ENCODE measurements around the gene TEX22. TPM values are rescaled to one million over a fixed set of nuclear protein-coding genes. Genes with fewer than 3 reads are reported as not detected.

Gene TEX22
- total RNA-seq, 1 experiment from 2014 or later, result 0.26 TPM

DNA sequence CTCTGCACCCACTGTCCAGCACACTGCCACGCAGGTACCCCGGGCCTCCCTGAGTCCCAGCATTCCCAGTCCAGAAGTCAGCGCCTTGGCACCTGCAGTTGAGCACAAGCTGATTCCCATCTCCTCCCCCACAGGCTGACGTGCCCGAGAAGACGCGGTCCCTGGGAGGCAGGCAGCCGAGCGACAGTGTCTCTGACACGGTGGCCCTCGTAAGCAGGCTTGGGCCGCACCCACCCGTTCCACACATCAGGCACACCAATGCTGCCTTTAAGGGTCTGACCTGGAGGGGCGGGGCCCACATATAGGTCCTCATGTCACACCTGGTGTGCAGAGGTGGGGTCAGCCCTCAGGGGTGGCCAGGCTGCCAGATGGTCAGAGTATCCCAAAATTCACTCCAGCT lies 18.4 kb upstream of the TEX22 start:
- in situ Hi-C loops (cut with HindIII; ENCODE audit: low pct_unique_long_range_greater_than_20kb, low sequenced_read_pairs), result no loop called here
- no peak for DNase-seq (ENCODE audit: low read depth, low spot score)

DNA sequence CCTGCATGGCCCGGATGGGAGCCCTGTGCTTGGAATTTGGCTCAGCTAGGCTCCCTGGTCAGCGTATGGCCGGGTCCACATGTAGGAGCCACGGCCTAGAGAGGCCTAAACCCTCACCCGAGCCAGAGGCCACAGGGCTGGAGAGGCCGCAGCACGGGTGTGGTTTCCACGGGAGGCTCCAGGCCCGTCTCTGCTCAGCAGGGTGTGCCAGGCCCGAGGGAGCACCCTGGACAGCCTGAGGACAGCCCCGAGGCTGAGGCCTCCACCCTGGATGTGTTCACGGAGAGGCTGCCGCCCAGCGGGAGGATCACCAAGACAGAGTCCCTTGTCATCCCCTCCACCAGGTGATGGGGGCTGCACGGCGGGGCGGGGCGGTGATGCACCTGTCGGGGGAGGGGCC lies 17.6 kb upstream of the TEX22 start:
- in situ Hi-C loops (cut with HindIII; ENCODE audit: low pct_unique_long_range_greater_than_20kb, low sequenced_read_pairs), result no loop called here
- no peak for DNase-seq (ENCODE audit: low read depth, low spot score)

DNA sequence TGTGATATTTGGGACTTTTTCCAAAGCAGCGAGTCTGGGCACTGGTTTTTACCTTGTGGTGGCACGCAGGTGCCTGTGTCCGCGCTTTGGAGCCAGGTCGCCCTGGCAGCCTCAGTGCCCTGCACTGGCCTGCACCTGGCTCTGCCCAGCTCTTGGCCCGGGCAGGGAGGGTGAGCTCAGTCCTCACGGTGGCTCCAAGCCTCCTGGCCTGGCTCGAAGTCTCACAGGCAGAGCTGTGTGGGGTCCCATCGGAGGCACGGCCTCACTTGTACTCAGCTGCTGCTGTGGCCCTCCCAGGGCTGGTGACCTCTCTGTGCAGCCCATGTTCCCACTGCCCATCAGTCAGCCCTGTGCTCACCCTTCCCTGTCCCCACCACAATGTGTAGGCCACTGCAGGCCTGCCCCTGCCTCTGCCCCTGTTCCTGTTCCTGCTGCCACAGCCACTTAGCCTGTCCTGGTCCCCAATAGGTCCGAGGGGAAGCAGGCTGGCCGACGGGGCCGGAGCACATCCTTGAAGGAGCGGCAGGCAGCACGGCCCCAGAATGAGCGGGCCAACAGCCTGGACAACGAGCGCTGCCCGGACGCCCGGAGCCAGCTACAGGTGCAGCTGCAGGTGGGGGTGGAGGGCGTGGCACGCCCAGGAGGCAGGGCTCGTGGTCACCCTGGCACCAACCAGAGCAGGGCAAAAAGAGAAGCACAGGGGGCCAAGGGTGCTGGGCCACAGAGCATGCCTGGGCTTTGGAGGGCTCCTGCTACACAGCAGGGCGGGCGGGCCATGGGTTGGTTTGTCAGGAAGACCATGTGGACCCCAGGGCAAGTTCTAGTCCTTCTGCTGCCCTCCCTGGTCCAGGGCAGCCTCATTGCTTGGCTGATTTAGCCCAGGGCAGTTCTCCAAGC lies 16.6 kb upstream of the TEX22 start:
- in situ Hi-C loops (cut with HindIII; ENCODE audit: low pct_unique_long_range_greater_than_20kb, low sequenced_read_pairs), result no loop called here
- DNase-seq (ENCODE audit: low read depth, low spot score), result no peak

DNA sequence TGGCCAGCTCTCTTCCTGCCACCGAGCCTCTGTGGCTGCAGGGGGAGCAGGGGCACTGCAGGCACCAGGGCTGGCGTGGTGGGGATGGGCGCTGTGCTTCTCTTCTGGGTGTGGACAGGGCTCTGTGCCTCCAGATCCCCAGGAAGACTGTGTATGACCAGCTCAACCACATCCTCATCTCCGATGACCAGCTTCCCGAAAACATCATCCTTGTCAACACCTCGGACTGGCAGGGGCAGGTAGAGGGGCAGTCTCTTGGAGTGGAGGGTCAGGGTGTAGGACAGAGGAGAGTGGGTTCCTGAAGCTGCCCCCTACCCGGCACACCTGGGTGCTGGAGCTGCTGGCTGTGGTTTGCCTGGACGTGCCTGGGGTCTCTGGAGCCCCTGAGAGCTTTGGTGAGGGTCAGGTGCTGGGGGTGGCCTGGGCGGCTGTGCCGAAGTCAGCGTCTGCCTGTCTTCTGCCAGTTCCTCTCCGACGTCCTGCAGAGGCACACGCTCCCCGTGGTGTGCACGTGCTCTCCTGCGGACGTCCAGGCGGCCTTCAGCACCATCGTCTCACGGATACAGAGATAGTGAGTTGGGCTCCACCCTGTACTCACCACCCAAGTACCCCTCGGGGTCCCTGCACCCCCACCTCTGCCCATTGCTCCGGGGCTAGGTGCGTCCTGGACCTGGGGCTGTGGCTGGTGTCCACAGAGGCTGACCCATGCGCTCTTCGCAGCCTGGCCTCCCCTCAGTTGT lies 15.8 kb upstream of the TEX22 start:
- DNase-seq (ENCODE audit: low read depth, low spot score), result no peak

DNA sequence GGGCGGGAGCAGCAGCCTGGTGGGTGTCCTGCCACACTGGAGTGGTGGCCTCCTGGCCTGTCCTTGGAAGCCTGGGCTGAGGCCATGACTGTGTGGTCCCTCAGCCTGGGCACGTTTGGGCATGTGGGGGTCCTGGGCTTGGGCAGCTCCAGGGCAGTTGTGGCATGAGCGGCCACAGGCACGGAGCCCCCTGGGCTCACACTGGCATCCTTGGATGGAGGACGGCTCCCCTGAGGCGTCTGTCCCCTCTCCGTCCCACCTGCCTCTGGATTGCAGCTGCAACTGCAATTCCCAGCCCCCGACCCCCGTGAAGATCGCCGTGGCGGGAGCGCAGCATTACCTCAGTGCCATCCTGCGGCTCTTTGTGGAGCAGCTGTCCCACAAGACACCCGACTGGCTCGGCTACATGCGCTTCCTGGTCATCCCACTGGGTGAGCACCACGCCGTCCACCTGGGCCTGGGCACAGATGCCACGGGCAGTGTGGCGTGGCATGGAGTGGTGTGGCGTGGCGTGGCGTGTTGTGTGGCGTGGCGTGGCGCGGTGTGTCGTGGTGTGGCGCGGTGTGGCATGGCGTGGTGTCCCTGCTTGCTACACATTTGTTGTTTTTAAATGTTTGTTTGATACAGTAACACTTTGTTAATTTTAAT lies 15.1 kb upstream of the TEX22 start:
- in situ Hi-C loops (cut with HindIII; ENCODE audit: low pct_unique_long_range_greater_than_20kb, low sequenced_read_pairs), result no loop called here
- DNase-seq (ENCODE audit: low read depth, low spot score), result no peak

More for the DNA sequence above, 15.8 kb upstream of the TEX22 start:
- in situ Hi-C loops (cut with HindIII; ENCODE audit: low pct_unique_long_range_greater_than_20kb, low sequenced_read_pairs), result no loop called here

DNA sequence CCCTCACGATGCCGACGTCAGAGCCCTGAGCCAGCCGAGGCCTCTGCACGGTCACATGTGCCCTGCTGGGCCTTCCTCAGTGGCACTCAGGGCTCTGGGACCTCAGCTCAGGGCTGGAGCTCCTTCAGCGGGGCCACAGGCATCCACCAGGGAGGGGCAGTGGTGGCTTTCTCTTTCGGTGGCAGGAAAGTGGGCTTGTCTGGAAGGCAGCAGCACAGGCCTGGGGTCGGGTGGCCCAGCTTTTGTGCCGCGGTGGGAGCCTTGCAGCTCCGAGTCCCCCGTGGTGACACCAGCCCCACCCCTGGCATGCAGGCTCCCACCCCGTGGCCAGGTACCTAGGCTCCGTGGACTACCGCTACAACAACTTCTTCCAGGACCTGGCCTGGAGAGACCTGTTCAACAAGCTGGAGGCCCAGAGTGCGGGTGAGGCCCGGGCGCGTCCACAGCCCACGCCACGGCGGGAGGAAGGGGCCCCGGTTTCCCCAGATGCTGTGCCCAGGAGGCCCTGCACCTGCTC lies 14.2 kb upstream of the TEX22 start:
- in situ Hi-C loops (cut with HindIII; ENCODE audit: low pct_unique_long_range_greater_than_20kb, low sequenced_read_pairs), result no loop called here

DNA sequence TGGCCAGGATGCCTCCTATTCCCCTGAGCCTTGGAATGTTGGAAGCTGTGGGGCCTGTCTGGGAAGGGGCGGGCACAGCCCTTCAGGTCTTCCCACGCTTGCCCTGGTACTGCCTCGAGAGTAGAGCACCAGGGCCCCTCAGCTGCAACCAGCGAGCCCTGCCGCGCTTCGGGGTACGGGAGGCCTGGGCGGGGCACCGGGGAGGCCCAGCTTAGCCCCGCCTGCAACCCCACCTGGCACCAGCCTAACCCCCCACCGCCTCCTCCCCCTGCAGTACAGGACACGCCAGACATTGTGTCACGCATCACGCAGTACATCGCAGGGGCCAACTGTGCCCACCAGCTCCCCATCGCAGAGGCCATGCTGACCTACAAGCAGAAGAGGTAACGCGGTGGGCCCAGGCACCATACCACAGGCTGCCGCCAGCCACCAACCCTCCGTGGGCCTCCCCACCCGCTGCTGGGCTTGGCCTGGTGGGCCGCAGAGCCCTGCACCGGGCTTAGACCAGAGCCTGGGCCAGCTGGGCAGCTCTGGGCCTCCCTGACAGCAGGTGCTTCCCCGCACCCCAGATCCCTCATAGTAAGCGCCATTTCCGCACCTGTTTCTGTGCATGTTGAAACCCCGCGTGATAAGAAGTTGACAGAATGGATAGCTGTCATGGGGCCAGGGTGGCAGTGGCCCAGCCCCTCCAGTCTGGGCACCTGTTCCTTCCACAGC lies 13.6 kb upstream of the TEX22 start:
- DNase-seq (ENCODE audit: low read depth, low spot score), result no peak
- in situ Hi-C loops (cut with HindIII; ENCODE audit: low pct_unique_long_range_greater_than_20kb, low sequenced_read_pairs), result no loop called here

More for the DNA sequence above, 14.2 kb upstream of the TEX22 start:
- DNase-seq (ENCODE audit: low read depth, low spot score), result no peak

DNA sequence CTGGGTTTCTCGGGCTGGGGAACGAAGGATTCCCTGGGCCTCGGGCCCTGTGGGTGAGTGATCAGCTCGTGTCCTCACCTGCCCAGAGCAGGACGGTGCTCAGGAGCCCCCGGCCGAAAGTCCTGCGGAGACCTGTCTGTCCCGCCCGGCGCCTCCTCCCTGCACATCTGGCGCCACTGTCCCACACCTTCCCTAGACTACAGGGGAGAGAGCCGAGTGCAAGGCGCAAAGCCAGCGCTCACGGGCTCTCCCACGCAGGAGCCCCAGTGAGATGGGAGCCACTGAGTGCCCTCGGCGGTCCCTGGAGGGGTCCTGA lies 13.1 kb upstream of the TEX22 start:
- in situ Hi-C loops (cut with HindIII; ENCODE audit: low pct_unique_long_range_greater_than_20kb, low sequenced_read_pairs), result no loop called here
- no peak for DNase-seq (ENCODE audit: low read depth, low spot score)

DNA sequence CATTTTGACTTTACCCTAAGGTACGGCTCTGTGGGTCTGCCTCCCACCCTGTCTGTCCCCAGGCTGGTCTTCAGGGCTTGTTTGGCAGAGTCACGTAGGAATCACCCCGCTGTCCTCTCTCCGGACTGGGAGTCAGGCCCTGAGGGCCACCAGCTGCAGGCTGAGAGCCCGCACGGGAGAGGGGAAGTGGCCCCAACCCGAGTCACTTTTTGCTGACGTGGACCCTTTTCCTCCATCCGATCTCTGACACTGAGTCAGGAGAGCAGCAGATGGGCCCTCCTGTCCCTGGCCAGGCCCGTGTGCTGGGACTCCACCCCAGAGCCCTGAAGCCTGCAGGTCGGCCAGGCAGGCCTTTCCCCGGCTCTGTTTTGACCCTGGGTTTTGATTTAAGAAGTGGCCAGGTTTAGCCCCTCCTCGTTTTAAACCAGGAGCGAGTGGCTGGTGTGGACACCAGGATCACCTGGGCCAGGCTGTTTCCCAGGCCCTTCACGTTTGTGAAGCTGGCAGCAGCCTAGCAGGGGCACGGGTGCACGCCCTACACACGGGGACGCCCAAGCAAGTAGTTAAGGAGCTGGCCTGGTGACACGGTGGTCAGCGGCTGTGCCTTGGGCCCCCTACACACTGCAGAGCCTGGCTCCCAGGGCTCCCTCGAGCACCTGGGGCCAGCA lies 12.5 kb upstream of the TEX22 start:
- in situ Hi-C loops (cut with HindIII; ENCODE audit: low pct_unique_long_range_greater_than_20kb, low sequenced_read_pairs), result no loop called here

DNA sequence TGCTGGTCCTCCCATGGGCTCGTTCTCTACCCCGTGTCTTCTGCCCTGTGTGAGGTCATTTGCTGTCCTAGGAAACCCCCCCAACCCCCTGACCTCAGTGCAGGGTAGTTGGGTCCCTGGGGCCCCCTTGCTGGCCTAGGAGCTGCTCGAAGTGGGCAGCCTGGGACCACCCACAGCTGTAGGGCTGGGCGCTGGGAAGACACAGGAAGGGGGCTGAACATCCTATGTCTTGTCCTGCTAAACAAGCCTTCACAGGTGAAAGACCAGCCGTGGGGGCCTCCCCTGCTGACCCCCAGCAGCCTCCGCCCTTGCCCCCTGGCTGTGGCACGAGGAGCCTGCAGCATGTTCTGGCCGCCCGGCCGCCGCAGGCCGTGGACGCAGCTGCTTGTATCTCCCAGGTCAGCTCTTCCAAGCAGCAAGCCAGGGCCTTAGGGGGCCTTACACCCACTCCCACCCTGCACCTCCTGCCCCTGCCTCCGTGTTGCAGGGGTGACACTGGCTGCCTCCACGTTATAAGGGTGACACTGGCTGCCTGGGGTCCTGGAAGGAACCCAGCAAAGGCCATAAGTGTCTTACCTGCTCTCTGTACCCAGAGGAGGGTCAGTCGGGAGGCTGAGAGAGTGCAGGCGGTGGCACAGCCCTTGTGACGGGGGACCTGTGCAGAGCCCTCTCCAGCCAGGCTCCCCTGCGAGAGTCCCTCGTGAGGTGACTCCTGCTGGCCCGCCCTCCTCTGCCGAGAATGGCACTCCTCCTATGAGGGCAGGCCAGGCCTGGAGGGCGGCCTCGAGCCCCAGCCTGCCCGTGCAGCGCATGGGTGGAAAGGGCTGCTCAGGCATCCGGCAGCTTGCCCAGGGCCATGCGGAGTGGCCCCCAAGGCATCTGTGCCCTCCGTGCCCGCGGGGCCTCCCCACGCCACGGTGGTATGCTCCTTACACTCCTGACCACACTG lies 11.5 kb upstream of the TEX22 start:
- no peak for DNase-seq (ENCODE audit: low read depth, low spot score)
- in situ Hi-C loops (cut with HindIII; ENCODE audit: low pct_unique_long_range_greater_than_20kb, low sequenced_read_pairs), result no loop called here

More for the DNA sequence above, 12.5 kb upstream of the TEX22 start:
- no peak for DNase-seq (ENCODE audit: low read depth, low spot score)

DNA sequence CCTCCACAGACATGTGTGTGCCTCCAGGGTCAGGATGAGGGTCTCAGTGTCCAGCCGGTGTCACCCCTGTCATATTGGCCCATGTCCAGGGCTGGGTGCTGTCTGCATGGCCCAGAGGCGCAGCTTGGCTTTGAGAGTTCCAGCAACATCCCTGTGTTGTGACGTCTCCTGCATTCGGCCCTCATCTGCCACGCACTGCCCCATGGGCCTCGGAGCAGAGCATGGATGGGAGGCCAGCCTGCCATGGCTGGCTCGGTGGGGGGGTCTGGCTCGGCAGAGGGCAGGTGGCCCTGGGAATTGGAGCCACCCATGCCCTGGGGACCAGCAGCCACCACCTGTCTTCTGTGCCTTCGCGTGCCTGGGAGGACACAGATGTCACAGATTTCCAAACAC lies 10.8 kb upstream of the TEX22 start:
- no peak for DNase-seq (ENCODE audit: low read depth, low spot score)
- in situ Hi-C loops (cut with HindIII; ENCODE audit: low pct_unique_long_range_greater_than_20kb, low sequenced_read_pairs), result no loop called here

DNA sequence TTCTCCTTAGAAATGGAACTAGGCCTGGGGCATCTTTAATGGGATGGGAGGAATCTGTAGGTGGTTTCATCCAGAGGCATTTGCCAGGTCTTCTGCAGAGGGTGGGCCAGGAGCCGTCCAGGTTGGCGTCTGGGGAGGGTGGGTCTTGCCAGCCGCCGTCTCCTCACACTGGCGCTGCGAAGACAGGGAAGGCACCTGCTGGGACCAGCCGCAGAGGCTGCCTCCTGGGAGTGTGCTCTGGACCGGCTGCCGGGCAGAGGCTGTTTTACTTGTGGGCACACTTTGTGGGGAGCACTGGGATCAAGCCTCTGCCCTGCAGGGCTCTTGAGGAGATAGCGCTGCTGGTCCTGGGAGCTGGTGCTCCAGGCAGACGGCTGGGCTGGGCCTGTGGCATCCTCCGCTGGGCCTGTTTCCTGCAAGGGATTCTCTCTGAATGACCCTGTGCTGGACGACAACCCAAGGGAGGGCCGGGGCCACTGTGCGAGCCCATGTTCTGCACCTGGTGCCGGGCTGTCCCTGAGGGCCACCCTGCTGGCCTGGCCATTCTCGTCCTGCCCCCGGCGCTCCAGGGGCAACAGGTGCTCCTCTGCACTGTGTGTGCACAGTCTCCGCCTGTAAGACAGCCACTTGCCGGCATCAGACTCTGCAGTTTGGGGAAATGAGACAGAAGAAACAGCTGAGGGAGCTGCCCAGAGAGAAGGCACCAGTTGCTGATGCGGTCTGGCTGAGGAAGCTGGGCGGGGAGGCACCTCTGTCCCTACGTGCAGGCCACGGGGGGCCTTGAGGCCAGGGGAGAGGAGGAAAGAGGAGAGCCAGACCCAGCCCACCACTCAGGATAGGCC lies 10.0 kb upstream of the TEX22 start:
- DNase-seq (ENCODE audit: low read depth, low spot score), result no peak
- in situ Hi-C loops (cut with HindIII; ENCODE audit: low pct_unique_long_range_greater_than_20kb, low sequenced_read_pairs), result no loop called here

DNA sequence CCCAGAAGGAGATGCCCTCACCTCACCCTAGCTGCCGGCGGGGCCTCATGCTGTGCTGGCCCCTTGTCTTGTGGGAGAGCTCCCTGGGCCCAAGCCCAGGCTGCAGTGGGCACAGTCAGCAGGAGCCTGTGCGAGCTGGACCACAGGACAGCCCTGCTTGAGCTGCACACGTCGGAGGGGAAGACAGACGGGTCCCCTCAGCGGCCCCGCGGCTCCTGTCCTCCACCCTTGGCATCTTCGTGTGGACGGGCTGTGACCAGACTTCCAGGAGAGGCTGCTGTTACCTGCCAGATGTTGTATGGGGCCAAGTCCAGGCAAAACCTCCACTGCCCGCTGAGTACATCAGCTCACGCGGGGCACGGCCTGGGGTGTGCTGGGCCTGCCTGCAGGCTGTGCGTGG lies 9.4 kb upstream of the TEX22 start:
- in situ Hi-C loops (cut with HindIII; ENCODE audit: low pct_unique_long_range_greater_than_20kb, low sequenced_read_pairs), result no loop called here
- DNase-seq (ENCODE audit: low read depth, low spot score), result no peak

DNA sequence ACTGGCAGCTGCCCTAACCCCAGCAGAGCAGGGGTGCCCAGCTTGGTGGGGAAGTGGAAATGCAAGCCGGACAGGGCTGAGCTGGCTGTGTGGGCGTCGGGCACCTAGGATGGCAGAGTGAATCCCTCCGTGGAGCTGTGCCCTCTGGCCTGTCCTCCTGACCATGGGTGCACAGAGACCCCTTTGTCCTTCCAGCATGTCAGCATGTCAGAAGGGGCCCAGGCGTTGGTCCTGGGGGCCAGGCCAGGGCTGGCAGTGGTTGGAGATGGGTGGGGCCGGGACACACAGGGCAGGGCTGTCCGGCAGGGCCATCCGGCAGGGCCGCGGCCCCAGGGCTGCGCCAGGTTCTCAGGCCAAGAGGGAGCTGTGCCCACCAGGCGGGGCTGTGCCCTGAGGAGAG lies 8.8 kb upstream of the TEX22 start:
- in situ Hi-C loops (cut with HindIII; ENCODE audit: low pct_unique_long_range_greater_than_20kb, low sequenced_read_pairs), result no loop called here

DNA sequence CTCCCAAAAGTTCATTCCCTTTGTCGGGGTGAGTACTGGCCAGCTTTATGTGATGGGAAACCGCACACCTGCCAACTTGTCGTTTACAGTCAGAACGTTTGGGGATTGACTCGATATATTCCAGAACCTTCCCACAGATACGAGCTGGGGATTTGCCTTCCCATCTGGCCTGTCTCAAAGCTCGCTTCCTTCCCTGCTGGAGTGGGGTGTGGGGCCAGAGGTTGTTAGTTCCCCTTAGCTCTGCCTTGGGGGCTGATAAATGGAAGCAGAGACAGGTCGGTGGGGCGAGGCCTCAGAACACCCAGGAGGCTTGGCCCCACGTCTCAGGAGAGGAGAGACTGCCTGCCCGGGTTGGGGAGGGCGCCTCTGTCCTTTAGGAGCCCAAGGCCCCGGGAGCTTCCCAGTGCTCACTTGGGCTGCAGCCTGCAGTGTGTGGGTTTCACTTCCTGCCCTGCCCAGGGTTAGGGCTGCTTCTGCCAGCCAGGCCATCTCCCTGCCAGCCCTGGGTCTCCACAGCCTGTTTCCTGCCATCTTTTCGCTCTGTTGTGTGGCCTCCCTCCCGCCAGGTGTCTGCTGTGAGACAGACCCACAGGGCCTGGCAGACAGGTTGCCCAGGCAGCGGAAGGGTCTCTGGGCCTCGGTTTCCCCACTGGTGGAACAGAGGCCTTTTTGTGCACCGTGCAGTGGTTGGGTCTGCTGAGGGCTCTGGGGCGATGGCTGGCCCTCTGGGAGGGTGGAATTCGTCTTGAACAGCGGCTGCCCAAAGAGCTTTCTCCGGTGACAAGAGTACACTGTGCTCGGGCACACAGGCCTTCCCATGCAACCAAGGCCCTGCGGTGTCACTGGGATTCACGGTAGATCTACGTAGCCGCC lies 8.1 kb upstream of the TEX22 start:
- no peak for DNase-seq (ENCODE audit: low read depth, low spot score)
- in situ Hi-C loops (cut with HindIII; ENCODE audit: low pct_unique_long_range_greater_than_20kb, low sequenced_read_pairs), result no loop called here

More for the DNA sequence above, 8.8 kb upstream of the TEX22 start:
- DNase-seq (ENCODE audit: low read depth, low spot score), result peak; percentile 65

Data from SK-MEL-5 (cell line).